OCI-LY3 (cell line): Measurements from ENCODE around the gene ZNG1A.
"Not testable (repeated sequence)": the region's sequence is repeated elsewhere in the genome, so short reads cannot be mapped to it uniquely, and the experiment has no call there.

ENCODE experiments used
- CTCF ChIP-seq: fragments of 200-600, 300-600 bp; sonication (generic); IDR thresholded peaks from 2 replicates; pipeline ENCODE4 v1.5.1; 2014; ENCODE audit warnings: antibody characterized with exemption, low read length, low read depth
- EZH2phosphoT487 ChIP-seq: fragments of 200-600 bp; shearing (Covaris generic); IDR thresholded peaks from 2 replicates; pipeline ENCODE4 v1.6.1; 2018; ENCODE audit warnings: antibody characterized with exemption, mixed run types, low read depth

GRCh38 chr9:87105-87504 lies 91.8 kb downstream of the ZNG1A start:
- TF ChIP-seq CTCF, EZH2phosphoT487: not testable (repeated sequence)
